Stimulated activated CD4-positive, alpha-beta T cell treated with anti-CD3 and anti-CD28 coated beads, Interleukin-15, amount 100 ng/mL, for 24 hours (primary cell): ENCODE measurements around the gene RAP1GDS1.
"Not testable (repeated sequence)": the region's sequence is repeated elsewhere in the genome, so short reads cannot be mapped to it uniquely, and the experiment has no call there.

ENCODE experiments used
- DNase-seq: peaks from one replicate; pipeline ENCODE4 v3.0.0-alpha.2; 2020

The RAP1GDS1 gene

GRCh38 chr4:98260579-98261404, at the start of gene RAP1GDS1:
RAP1GDS1 (plus strand) TSS chr4:98261384; CDS start chr4:98261566, 182 bp downstream.
- DNase-seq, result peak; percentile 98

- no peak for DNase-seq
These were observed 38.9 kb upstream of the RAP1GDS1 start for GRCh38 chr4:98222306-98222705.

DNA sequence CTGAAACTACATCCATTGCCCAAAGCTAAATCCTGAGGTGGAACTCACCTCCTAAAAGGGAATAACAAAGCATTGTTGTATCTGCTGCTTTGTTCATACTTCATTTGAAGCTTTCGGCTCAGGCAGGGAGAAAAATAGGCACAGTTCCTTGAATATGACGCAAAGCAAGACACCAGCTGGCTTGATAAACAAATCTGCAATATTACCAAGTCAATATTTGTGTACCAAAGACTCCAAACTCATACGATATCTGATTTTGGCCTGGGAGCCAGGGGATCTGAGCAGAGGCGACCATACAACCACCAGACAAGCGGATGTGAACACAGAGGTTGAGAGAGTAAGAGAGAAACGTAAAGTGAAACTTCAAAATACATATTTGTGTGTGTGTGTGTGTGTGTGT, 34.8 kb upstream of the RAP1GDS1 start:
- no peak for DNase-seq

DNA sequence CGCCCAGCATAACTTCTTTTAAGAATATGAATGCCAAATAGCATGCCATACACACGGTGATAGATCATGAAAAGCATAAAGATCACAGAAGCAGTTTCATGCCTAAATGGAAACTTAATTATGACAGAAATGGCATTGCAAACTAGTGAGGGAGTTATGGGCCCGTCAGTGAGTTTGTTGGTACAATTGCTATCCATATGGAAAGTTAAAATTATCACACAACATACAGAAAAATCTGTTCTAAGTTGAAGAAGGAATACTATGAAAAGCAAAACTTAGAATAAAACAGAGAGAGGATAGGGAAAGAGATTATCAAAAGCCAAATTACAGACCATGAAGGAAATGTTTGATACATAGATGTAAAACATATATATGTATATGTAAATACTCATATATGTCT, 30.2 kb upstream of the RAP1GDS1 start:
- no peak for DNase-seq

DNA sequence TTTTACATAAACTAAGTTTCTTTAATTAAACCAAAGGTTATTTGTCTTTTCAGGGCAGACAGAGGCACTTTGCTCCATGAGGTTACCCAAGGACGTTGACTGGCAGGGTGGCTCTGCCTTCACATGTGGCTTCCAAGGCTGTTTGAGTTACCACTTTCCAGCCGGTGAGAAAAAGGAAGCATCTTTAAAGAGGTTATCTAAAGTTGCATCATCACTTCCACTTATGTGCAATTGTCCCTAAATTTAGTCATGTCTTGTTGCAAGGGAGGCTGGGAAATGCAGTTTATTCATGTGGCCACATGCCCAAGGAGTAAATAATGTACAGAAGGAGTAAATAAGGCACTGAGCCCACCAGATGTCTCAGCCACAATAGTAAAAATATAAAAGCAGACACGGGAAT, 29.0 kb upstream of the RAP1GDS1 start:
- no peak for DNase-seq

- no peak for DNase-seq
These were observed 24.0 kb upstream of the RAP1GDS1 start for GRCh38 chr4:98237204-98237603.

DNA sequence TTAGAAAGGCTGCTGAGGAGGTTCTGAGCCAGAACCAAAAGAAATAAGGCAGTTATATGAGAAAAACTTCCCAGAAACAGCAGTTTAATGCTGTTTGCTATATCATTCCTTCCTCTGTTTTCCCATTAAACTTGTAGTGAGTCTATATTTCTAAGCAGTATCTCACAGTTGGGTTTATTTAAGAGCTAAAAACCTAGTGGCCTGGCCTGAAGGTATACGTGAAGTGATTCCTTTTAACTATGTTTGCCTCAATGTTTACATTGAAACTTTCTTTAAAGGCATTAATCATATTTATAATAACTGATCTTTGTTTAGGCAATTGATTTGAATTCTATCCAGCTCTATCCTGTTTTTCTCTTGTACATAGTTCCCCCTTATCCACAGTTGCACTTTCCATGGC, 19.1 kb upstream of the RAP1GDS1 start:
- DNase-seq, result no peak

DNA sequence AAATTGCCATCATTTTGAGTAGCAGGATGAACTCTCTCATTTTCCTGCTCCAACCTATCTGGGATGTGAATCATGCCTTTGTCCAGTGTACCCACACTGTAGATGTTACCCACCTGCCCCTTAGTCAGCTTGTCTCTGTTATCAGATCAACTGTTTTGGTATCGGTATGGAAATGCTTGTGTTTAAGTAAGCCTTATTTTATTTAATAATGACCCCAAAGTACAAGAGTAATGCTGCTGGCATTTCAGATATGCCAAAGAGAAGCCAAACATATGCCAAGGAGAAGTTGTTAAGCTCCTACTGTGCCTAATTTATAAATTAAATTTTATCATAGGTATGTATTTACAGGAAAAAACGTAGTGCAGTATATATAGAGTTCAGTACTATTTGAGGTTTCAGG, 18.6 kb upstream of the RAP1GDS1 start:
- DNase-seq, result no peak

DNA sequence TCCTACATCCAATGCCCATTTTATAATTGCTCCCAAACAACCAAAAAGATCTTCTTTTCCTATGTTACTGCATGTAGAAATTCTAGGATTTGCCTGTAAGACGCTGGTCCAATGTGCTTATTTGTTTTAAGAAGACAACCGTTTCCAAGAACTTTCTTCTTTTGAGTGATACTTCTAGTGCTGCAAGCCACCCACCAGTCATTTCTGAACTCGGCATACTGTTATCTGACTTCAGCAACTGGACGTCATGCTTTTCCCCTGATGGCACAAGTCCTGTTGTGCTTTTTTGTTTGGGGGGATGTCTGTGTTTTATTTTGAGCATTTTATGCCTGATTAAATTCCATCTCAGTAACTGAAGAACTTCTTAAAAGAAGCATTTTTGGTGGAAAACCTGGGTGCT, 16.0 kb upstream of the RAP1GDS1 start:
- DNase-seq, result no peak

DNA sequence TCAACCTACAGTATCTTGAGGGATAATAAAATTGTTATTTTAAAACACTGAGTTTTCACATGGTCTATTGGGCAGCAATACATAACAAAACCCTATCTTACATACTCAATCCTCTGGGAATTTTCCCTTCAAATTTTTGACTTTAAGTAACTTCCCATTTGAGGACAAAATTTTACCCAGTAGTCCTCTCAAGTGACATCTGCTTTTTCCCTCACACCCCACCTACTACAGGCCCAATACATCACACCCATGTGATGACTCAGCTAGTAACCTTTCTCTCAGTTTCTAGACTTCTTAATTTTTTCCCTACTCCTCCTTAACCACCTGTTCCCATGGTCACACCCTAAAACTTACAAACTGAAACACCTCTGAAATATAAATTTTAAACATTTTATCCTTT, 12.2 kb upstream of the RAP1GDS1 start:
- no peak for DNase-seq

DNA sequence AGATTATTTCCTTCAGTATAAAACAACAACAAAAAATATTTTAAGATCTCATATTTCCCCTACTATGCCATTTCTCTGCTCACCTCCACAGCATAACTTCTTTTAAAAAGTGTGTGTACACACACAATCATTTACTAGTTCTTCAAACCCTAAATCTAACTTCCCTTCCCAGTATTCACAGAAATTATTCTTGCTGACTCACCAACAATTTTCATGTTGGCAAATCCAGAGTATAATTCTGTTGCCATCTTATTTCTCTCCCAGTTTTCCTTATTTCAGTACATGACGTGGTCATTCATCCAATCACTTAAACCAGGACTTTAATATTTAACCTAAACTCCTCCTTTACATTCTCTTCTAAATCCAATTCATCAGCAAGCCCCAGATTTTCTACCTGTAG, 11.4 kb upstream of the RAP1GDS1 start:
- DNase-seq, result no peak

DNA sequence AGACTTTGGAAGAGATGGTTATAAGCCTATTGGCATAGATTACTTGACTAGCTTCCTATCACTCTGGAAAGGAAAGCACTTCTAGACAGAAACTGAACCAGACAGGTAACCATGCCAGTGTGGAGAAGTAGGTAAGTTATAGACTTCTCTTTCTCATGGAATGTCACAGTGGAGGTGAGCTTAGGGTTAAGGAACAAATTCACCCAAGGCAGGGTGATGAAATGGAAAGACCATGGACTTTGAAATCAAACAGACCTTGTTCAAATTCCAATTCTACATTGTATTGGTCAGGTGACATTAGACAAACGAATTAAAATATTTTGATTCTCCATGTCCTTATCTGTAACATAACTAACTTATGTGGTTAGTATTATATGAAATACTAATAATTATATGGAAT, 7.7 kb upstream of the RAP1GDS1 start:
- DNase-seq, result no peak

- DNase-seq, result peak; percentile 57
These were observed 1.1 kb upstream of the RAP1GDS1 start for GRCh38 chr4:98260047-98260578.

GRCh38 chr4:98261405-98262291, 464 bp downstream of the RAP1GDS1 start:
- peak; percentile 55 for DNase-seq

DNA sequence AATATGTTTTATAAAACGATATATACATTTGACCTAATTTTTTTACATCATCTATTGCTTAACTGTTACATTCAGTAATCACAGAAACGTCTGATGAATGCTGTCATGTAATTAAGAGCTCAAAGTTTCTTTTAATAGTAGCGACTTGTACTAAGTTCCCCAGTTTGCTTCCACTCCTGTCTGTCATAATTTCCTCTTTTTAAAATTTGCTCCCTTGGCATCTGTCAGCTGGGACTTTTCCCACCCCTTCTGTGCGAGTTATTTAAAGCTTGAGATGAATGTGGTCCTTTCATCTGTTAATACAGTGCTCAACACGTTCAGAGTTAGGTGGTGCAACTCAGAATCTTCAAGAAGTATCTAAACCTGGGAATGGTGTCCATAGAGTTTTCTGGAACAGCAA, 1.2 kb downstream of the RAP1GDS1 start:
- no peak for DNase-seq

- no peak for DNase-seq
These were observed 6.3 kb downstream of the RAP1GDS1 start for GRCh38 chr4:98267498-98267897.

DNA sequence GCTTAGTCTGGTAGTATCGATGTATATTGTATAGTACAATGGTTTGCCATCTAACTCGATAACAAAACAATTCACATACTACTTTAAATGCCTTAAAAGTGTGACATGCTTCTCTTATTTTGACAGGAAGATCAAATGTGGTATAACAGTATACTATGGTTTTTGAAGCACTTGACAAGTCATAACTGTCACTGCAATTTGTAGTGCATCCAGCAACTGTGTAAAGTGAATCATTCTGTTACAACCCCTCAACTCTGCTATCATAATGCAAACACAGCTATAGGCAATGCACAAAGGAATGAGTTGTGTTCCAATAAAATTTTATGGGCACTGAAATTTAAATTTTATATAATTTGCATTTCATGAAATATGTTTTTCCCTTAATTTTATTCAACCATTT, 14.0 kb downstream of the RAP1GDS1 start:
- DNase-seq, result no peak

- DNase-seq, result no peak
These were observed 22.3 kb downstream of the RAP1GDS1 start for GRCh38 chr4:98283219-98284189.

DNA sequence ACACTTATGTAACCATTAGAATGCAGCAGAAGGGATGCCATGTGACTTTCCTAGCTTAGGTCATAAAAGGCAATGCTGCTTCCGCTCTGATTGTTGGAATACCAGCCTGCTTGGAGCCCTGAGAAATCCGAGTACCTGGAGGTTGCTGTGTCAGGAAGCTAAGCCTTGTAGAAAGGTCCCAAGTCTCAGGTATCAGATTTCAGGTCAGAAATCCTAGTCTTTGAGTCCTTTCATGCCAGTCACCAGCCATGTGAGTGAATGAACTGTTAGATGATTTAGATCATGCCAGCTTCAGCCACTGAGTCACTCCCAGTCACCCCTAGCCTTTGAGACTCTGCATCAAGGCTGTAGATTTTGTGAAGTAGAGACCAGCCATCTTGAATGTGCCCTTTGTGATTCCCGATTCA, 23.5 kb downstream of the RAP1GDS1 start:
- no peak for DNase-seq

- no peak for DNase-seq
These were observed 24.5 kb downstream of the RAP1GDS1 start for GRCh38 chr4:98285676-98286075.

GRCh38 chr4:98287328-98287727, 26.1 kb downstream of the RAP1GDS1 start:
- DNase-seq, result no peak

- DNase-seq, result not testable (repeated sequence)
These were observed 27.5 kb downstream of the RAP1GDS1 start for GRCh38 chr4:98288671-98289070.

DNA sequence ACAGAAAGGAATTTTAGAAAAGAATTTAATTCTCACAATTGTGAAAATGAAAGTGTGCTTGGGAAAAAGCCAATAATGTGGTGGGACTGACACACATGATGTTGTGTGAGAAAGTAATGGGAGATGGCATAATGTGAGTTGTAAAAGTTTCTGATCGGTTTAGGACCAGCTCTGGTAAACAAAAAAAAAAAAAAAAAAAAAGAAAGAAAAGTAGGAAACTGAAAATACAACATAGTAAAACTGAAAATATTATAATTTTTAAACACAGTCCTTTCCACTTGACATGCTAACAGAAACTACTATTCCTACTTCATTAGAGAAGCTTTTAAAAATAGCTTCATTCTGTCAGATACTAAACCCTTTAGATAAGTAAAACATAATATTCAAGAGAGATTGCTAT, 28.2 kb downstream of the RAP1GDS1 start:
- no peak for DNase-seq
